Stomach smooth muscle (tissue), 2 donors: ENCODE data around the gene SLC31A1.

Experiments used
- H3K27ac ChIP-seq: one replicate; pipeline ENCODE4 v1.7.0; 2013; ENCODE audit warnings: mild to moderate bottlenecking, low read length, inconsistent platforms
- H3K27me3 ChIP-seq, 2 donors: one replicate each; pipeline ENCODE4 v1.7.0; 2013; ENCODE audit warnings: low read length in 2 of 2; ENCODE audit not compliant: insufficient read depth in 2 of 2, control insufficient read depth in 1 of 2
- H3K36me3 ChIP-seq, 2 donors: one replicate each; pipeline ENCODE4 v1.7.0; 2013; ENCODE audit warnings: low read length in 2 of 2; ENCODE audit not compliant: control insufficient read depth in 2 of 2, insufficient read depth in 2 of 2
- H3K4me1 ChIP-seq: one replicate; pipeline ENCODE4 v1.7.0; 2013; ENCODE audit warnings: low read length; ENCODE audit not compliant: control insufficient read depth, insufficient read depth
- H3K4me3 ChIP-seq, 2 donors: one replicate each; pipeline ENCODE4 v1.7.0; 2013; ENCODE audit warnings: low read length in 2 of 2
- H3K9ac ChIP-seq, 2 donors: one replicate each; pipeline ENCODE4 v1.7.0; 2013; ENCODE audit warnings: low read length in 2 of 2, mild to moderate bottlenecking in 1 of 2
- H3K9me3 ChIP-seq, 2 donors: one replicate each; pipeline ENCODE4 v1.7.0; 2013; ENCODE audit warnings: low read length in 2 of 2; ENCODE audit not compliant: control insufficient read depth in 2 of 2
- donor health status: healthy.
- donor health status: Pancreatic carcinoma.

Gene SLC31A1

DNA sequence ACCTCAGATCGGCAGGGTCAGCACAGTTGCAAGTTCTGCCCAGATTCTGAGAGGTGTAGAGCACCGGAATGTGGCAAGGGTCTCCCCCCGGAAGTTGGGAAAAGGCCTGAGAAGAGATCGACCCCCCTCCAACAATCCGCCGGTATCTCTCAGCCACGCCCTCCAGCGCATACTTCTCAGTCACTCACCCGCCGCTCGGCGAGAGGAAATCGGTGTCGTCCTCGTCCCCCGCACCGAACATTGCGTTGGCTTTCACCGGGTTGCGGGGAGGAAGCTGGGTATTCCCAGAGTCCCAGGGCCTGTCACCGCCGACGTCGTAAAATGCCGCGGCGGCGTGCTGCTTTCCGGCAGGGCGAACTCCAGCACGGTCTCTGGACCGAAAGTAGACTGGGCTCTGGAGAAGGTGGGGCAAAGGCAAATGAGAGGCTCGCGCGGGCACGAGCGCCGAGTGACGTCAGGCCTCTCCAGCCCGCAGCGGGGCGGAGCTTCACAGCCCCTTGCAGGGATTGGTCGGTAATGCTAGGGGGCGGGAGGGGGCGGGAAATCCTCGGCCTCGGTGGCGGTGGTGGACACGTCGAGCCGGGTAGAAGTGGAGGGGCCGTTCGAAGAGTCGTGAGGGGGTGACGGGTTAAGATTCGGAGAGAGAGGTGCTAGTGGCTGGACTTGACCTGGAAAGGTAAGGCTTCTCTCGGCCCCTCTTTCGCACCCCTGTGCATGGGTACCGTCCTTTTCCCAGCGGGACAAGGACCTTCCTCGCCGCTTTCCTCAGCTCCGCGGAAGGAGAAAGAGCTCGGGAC lies at the start of gene SLC31A1, which contains the start of gene FKBP15:
Gene SLC31A1 (plus strand): TSS at position 542 of the 797 bp plus-strand sequence. CDS start 34,605 bp downstream, outside the sequence.
Gene FKBP15 (minus strand): TSS at position 275 of the 797 bp plus-strand sequence. CDS start 34 bp downstream, at position 241.
- Histone ChIP-seq H3K9me3 (no peaks in the 10 kb centered on the region), H3K9ac (peak within 1 kb of the TSS; percentile 87 to 94), H3K36me3 (no peaks in the 10 kb centered on the region), H3K27me3 (no peaks in the 10 kb centered on the region), H3K4me1 (peaks cover 19% of the 10 kb centered on the region), H3K4me3 (peak within 1 kb of the TSS; percentile 94 to 98), H3K27ac (peak within 1 kb of the TSS; percentile 81)

DNA sequence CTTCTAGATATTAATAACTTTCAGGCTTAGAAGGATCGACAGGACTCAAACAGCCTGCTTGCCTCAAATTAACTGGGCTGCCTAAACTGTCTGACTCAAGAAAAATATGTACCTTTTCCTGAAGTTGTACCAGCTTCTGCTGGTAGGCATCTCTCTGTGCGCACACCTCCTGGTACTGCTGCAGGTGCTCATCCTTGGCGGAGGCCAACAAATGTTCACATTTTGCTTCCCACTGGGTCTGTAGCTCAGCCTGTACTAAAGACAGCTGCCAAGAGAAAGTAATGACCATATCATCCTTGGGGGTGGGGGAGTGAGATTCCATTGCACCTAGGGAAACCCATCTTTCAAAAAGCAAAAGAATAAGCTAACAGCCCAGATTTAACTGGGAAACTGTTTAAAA lies 48.0 kb upstream of the SLC31A1 start:
- no peak overlapping the region for H3K9ac ChIP-seq
- H3K4me1 ChIP-seq, result no peaks in the 10 kb centered on the region
- H3K9me3 ChIP-seq, result no peaks in the 10 kb centered on the region
- peaks cover 60 to 67% of the 10 kb centered on the region in 2 donors for H3K36me3 ChIP-seq
- no peak overlapping the region for H3K4me3 ChIP-seq
- no peak overlapping the region for H3K27ac ChIP-seq
- no peaks in the 10 kb centered on the region for H3K27me3 ChIP-seq

DNA sequence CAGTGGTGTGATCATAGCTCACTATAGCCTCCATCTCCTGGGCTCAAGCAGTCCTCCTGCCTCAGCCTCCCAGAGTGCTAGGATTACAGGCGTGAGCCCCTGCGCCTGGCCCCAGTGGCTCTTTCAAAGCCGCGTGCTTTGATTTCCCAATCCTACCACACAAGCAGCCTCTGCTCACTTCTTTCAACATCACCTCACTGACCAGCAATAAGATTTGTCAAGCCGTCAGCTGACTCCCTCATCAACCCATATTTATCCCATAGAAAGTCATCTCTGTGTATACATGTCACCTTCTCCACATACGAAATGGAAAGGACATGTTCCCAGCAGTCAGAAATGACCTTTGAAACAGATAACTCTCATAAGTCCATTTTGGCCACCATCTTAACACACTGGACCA lies 44.5 kb upstream of the SLC31A1 start:
- no peaks in the 10 kb centered on the region for H3K9me3 ChIP-seq
- H3K27me3 ChIP-seq, result no peaks in the 10 kb centered on the region
- no peak overlapping the region for H3K9ac ChIP-seq
- H3K4me3 ChIP-seq, result no peak overlapping the region
- H3K27ac ChIP-seq, result no peak overlapping the region
- H3K36me3 ChIP-seq, result peaks cover 56 to 58% of the 10 kb centered on the region in 2 donors
- no peaks in the 10 kb centered on the region for H3K4me1 ChIP-seq

DNA sequence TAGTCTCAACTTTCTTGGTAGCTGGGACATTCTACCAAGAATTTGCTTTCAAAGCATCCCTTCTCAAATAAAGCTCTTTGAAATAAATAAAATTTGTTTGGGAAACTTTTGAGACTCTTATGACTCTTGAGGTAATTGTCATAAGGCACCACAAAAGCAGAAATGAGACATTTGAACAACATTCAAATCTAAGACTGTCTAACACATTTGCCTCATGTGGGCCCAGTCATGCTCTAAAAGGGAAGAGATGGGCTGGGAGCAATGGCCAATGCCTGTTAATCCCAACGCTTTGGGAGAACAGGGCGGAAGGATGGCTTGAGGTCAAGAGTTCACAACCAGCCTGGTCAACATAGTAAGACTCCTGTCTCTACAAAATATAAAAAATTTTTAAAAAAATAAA lies 44.1 kb upstream of the SLC31A1 start:
- Histone ChIP-seq H3K36me3 (peaks cover 58 to 62% of the 10 kb centered on the region in 2 donors), H3K4me1 (no peaks in the 10 kb centered on the region), H3K9me3 (no peaks in the 10 kb centered on the region), H3K27me3 (no peaks in the 10 kb centered on the region), H3K4me3 (no peak overlapping the region), H3K9ac (no peak overlapping the region), H3K27ac (no peak overlapping the region)

DNA sequence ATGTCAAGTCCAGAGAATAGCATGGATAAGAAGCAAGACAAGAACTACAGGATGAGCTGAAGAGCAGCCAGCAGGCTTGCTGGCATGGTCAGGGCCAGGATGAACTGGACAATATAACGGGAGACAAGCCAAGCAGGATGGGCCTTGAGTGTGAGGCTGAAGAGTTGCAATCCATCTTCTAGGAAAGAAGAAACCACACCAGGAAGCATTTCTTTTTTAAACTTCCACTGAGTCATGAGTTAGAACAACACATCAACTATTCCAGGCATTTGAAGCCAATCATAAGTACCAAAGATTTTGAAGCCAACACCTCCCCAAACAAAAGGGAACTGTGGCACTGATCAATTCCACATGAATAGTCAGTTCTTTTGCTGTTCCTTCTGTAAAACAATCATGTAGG lies 43.3 kb upstream of the SLC31A1 start:
- Histone ChIP-seq H3K27me3 (no peaks in the 10 kb centered on the region), H3K36me3 (peaks cover 58 to 62% of the 10 kb centered on the region in 2 donors), H3K27ac (no peak overlapping the region), H3K9me3 (no peaks in the 10 kb centered on the region), H3K4me3 (no peak overlapping the region), H3K4me1 (no peaks in the 10 kb centered on the region), H3K9ac (no peak overlapping the region)

DNA sequence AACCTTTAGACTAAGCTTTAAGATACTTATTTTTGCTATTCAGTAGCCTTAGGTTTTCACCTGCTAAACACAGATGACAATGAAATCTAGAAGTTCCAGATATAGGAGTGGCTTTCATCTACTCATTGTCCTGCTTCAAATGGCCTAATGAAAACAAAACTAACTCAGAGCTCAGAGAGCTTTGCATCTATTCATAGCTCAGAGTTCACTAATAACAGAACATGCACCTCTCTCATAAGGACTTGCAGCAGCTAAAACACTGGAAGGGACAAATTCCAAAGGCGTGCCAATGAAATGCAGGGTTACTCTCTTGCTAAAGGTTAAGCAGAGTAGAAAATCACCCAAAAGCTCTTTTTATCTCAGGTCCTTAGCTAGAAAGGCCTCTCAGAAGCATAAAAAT lies 41.5 kb upstream of the SLC31A1 start:
- Histone ChIP-seq H3K27me3 (no peaks in the 10 kb centered on the region), H3K36me3 (peaks cover 62 to 64% of the 10 kb centered on the region in 2 donors), H3K4me3 (no peak overlapping the region)

DNA sequence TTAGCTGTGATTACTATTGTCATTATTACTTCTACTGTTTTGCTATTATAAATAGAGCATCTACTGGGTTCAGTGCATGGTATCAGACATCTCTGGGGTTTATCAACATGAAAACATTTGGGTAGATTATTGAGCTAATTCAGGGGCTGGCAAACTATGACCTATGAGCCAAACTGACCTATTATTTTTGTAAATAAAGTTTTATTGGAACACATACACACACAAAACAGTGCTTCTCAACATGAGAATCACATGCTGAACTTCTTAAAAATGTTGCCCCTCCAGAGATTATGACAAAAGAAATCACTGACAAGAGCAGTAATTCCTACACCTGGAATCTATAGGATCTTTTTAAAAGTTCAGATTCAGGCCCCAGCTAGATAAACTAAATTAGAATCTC lies 40.2 kb upstream of the SLC31A1 start:
- H3K36me3 ChIP-seq, result peaks cover 70 to 74% of the 10 kb centered on the region in 2 donors
- no peak overlapping the region for H3K9ac ChIP-seq
- H3K4me1 ChIP-seq, result no peaks in the 10 kb centered on the region
- H3K9me3 ChIP-seq, result no peaks in the 10 kb centered on the region
- no peaks in the 10 kb centered on the region for H3K27me3 ChIP-seq
- no peak overlapping the region for H3K27ac ChIP-seq
- H3K4me3 ChIP-seq, result no peak overlapping the region

More for the DNA sequence above, 41.5 kb upstream of the SLC31A1 start:
- Histone ChIP-seq H3K9me3 (no peaks in the 10 kb centered on the region), H3K27ac (no peak overlapping the region), H3K9ac (no peak overlapping the region), H3K4me1 (no peaks in the 10 kb centered on the region)

DNA sequence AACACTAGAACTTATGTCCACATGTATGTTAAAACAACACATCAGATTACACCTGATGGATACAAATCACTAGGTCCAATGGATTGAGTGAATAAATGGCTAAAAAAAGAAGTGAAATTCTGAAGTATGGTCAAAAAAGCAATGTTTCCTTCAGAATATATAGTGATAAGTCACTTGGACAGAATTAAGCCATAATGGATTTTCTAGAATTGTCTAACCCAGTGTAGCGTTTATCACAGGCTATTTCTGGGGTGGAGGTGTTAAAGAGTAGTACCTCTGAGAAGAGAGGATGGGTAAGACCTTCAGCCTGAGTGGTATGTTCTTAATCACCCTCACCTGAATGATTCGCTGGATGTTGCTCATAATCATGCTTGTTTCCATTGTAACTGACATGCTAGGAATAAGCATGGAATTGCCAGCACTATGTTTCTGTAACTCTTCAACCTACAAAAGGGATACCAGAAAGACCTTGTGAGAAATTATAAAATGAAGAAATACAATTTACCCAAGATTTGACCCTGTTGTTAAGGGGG lies 37.3 kb upstream of the SLC31A1 start:
- Histone ChIP-seq H3K4me3 (no peak overlapping the region), H3K27me3 (no peaks in the 10 kb centered on the region), H3K4me1 (no peaks in the 10 kb centered on the region), H3K9ac (no peak overlapping the region), H3K36me3 (peaks cover 71 to 77% of the 10 kb centered on the region in 2 donors), H3K9me3 (no peaks in the 10 kb centered on the region), H3K27ac (no peak overlapping the region)

DNA sequence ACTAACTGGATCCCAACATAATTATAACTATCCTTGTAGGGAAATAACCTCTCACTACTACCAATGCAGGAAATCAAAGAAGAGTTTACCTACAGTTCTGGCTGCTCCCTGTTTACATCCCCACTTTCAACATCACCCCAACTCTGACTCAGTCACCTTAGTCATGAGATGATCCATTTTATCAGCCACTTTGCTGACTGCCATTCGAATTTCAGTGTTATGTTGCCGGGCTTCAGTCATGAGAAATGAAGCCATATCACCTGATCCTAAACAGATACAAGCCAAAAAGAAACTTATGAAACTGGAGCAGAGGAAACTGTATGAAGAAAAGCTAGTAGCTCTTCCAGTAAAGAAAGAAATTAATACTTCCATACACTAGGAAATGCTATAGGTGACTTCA lies 36.8 kb upstream of the SLC31A1 start:
- Histone ChIP-seq H3K27me3 (no peaks in the 10 kb centered on the region), H3K4me1 (no peaks in the 10 kb centered on the region), H3K9ac (no peak overlapping the region), H3K36me3 (peaks cover 71 to 77% of the 10 kb centered on the region in 2 donors), H3K4me3 (no peak overlapping the region), H3K27ac (no peak overlapping the region), H3K9me3 (no peaks in the 10 kb centered on the region)

DNA sequence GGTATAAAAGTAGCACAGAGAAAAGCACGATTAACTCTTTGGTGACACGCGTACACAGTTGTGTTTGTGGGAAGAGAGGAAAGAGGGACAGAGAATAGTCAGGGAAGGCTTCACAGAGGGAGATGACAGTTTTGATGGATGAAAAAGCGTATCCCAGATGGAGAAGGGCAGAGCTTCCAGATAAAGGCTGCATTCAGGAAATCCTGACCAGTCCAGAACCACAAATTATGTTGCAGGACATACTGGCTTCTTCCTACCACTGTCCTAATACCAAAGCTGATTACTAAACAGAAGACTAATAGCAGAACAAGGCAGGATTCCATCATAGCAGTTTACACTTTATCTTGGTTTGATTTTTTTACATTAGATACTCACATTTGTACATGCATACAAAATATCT lies 36.1 kb upstream of the SLC31A1 start:
- no peak overlapping the region for H3K27ac ChIP-seq
- H3K9me3 ChIP-seq, result no peaks in the 10 kb centered on the region
- peaks cover 70 to 77% of the 10 kb centered on the region in 2 donors for H3K36me3 ChIP-seq
- H3K27me3 ChIP-seq, result no peaks in the 10 kb centered on the region
- H3K4me1 ChIP-seq, result no peaks in the 10 kb centered on the region
- no peak overlapping the region for H3K9ac ChIP-seq
- H3K4me3 ChIP-seq, result no peak overlapping the region
